GM18507 (cell line): ENCODE data around the gene BSN.

ENCODE experiments used
- DNase-seq: peaks from one replicate; pipeline ENCODE4 v3.0.0; 2011; ENCODE audit warnings: low read depth; ENCODE audit not compliant: insufficient read length; ENCODE audit errors: extremely low spot score
- FAIRE-seq: peaks from 2 replicates; lab custom pipeline; 2011; peaks lifted over from hg19 to GRCh38; lab: Jason Lieb, UNC

The BSN gene

DNA sequence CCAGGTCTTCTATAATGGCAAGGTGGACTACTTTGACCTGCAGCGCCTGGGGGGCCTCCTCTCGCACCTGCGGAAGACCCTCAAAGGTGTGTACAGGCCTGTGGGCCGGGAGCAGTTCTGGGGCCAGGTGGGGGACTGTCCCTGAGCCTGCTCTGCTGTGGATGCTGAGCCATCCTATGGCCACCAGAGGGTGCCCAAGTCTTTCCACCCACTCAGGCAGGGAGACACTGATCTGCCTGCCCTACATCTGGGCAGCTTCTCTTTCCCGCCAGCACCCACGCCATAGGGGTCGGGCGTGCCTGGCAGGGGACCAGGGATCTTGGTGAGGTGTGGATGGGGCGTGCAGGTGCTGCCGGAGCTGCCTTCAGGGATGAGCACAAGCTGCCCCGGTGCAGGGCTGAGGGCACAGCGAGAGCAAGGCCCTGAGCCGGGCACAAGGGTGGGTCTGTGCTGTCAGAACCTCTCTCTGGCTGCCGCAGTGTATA, 149.2 kb downstream of the BSN start:
- DNase-seq, result peak; percentile 78
- peak; percentile 89 for FAIRE-seq

GRCh38 chr3:49703956-49704355, 149.7 kb downstream of the BSN start:
- FAIRE-seq (no peak), DNase-seq (no peak)

GRCh38 chr3:49704629-49705028, 150.4 kb downstream of the BSN start:
- DNase-seq (no peak), FAIRE-seq (no peak)

- FAIRE-seq (no peak), DNase-seq (no peak)
Observed at GRCh38 chr3:49705390-49705960, 151.2 kb downstream of the BSN start.

GRCh38 chr3:49706456-49707112, 152.3 kb downstream of the BSN start:
- FAIRE-seq, result no peak
- no peak for DNase-seq

- FAIRE-seq, result no peak
- no peak for DNase-seq
Observed at GRCh38 chr3:49707113-49707480, 152.8 kb downstream of the BSN start.

GRCh38 chr3:49709852-49710251, 155.6 kb downstream of the BSN start:
- FAIRE-seq (no peak), DNase-seq (no peak)

DNA sequence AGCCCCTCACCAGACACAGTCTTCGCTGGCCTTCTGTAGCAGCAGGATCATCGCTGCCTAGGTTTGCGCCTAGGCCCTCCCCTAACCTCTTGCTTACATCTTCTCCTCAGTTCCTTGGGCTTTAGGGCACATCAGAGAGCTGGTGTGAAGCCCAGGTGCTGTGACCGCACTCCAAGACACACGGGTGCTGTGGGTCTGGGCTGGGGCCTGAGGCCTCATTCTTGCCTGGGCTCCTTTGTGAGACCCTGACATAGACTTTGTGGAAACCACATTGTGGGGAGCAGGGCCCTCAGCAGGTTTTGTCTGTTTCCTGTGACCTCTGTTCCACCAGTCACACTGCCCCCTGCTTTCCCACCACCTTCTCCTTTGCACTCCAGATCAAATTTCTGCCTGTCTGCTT, 157.2 kb downstream of the BSN start:
- FAIRE-seq (no peak), DNase-seq (no peak)

GRCh38 chr3:49712166-49712565, 157.9 kb downstream of the BSN start:
- DNase-seq (no peak), FAIRE-seq (no peak)

DNA sequence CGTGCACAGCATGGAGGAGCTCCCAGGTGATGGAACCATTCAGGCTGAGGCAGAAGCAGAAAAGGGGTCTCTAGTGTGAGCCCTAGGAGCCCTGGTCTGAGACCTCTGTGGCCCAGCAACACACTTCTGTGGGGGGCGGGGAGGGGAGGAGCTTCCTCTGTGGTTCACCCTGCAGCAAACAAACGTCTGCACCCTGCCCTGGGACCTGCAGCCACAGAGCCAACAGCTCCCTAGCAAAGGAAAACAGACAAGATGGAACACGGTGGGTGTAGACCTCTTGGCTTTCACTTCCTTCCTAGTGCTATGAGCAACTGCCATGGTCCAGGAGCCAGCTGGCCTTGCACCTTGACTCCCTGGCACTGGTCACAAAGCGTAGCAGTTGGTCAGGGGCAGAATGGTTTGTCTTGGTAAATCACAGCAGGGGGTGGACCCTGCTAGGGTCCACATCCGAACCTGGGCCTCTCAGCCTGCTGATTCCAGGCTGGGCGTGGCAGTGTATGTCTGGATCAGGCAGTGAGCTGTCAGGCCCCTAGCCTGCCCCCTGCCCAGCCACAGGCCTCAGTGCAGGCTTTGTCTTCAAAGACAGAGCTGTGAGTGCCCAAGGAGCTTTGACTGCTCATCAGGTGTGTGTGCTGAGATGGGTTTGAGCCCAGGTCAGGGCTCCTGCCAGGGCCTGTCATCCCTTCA, 158.5 kb downstream of the BSN start:
- FAIRE-seq (no peak), DNase-seq (no peak)

- DNase-seq (no peak), FAIRE-seq (no peak)
Observed at GRCh38 chr3:49713336-49714105, 159.2 kb downstream of the BSN start.

GRCh38 chr3:49714728-49715550, 160.7 kb downstream of the BSN start:
- FAIRE-seq (no peak), DNase-seq (no peak)

GRCh38 chr3:49715611-49716121, 161.4 kb downstream of the BSN start:
- FAIRE-seq (no peak), DNase-seq (no peak)

- DNase-seq (no peak), FAIRE-seq (no peak)
Observed at GRCh38 chr3:49716169-49716568, 161.9 kb downstream of the BSN start.

GRCh38 chr3:49716691-49717210, 162.5 kb downstream of the BSN start:
- DNase-seq, result no peak
- no peak for FAIRE-seq

DNA sequence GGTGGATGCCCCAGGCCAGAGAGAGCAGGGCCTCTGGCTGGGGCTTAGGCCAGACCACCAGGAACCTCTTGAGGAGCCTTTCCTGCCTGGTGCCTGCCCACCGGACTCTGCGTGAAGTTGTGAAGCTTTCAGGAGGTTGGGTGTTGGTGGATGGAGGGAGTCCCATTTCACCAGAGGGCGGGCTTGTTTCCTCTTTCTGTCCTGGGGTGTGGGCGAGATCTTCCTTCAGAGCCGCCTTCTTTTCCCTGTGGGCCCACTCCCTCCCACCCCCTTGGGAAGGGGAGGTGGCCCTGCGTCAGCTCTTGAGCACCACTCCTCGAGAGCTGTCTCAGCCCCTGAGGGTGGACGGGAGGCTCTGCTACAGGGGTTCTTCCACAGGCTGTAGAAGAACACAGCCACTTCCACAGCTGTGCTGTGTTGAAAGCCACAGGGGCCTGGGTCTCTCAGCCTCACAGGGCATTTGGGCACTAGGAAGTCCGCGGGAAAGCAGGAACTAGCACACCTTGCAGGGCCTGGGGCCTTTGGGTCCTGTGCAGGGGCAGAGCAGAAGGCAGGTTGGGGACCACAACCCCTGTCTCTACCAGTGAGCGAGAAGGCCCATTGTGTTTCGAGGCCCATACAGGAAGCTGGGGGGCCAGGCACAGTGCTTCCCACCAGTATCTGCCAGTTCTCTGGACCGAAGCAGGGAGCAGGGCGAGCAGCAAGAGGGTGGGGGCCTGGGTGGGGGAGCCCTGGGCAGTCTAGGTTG, 163.1 kb downstream of the BSN start:
- no peak for DNase-seq
- no peak for FAIRE-seq

DNA sequence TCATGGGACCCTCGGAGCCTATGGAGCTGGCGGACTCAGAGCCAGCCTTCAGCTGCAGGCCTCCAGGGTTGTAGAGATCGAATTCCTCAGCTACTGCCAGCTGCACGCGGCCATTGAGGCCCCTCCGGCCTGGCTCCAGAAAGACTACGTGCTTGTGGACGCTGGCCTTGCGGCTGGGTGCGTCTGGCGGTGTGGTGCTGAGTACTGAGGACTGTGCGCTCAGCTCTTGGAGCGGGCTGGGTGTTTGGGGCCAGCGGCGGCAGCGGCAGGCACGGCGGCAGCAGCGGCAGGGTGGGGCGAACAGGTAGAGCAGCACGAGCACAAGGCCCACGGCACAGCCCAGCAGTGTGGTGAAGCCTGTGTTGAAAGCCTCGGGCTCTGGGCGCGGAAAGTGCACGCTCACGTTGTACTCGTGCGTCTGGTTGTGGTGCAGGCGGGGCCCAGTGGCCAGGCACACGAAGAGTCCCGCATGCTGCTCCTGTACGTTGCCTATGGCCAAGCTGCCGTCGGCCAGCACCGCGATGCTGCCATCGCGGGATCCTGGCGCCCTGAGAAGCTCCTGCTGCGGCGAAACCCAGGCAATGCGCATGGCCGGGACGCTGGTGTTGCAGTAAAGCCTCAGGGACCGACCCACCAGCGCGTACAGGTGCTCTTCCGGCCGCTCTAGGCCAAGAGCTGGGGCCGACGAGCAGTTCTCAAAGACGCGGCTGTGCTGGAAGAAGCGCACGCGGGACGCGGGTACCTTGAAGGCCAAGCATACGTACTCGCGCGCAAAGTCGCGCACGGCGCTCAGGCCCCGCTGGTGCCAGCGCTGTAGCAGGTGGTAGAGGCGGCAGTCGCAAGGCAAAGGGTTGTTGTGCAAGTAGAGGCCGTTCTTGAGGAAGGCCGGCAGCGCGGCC, 163.9 kb downstream of the BSN start:
- DNase-seq, result no peak
- FAIRE-seq, result no peak

- DNase-seq (no peak), FAIRE-seq (no peak)
Observed at GRCh38 chr3:49718858-49719213, 164.6 kb downstream of the BSN start.
